Measurements from ENCODE around the gene IGLON5. TPM values are rescaled to one million over a fixed set of nuclear protein-coding genes. Genes with fewer than 3 reads are reported as not detected.

Gene IGLON5
- total RNA-seq, 4 donors from 2014 or later = 0.17 TPM; not detected in 3

GRCh38 chr19:51319649-51320279, 8.3 kb downstream of the IGLON5 start:
- no peak for TF ChIP-seq CTCF (IDR thresholded peaks at IDR 0.05)
- TF ChIP-seq POLR2A (IDR thresholded peaks at IDR 0.05; ENCODE audit: low read depth) = no peak
- no peak for TF ChIP-seq EP300 (IDR thresholded peaks at IDR 0.05)
- TF ChIP-seq POLR2AphosphoS5 (IDR thresholded peaks at IDR 0.05) = no peak
- no peak overlapping the region for H3K27ac ChIP-seq (replicated peaks in 1 of 4)
- H3K9me3 ChIP-seq = no peaks in the 10 kb centered on the region
- WGBS = 79% methylated on average over 12 of the region's 14 CpGs
- no peak for DNase-seq (ENCODE audit: extremely low spot score)
- intact Hi-C loops (cut with DNase I) = no loop called here
- H3K27me3 ChIP-seq = peaks cover 0 to 86% (median 0%) of the 10 kb centered on the region in 4 donors
- no peaks in the 10 kb centered on the region for H3K4me1 ChIP-seq
- no peaks in the 10 kb centered on the region for H3K36me3 ChIP-seq
- H3K4me3 ChIP-seq = no peak overlapping the region

GRCh38 chr19:51320280-51320657, 8.8 kb downstream of the IGLON5 start:
- Histone ChIP-seq H3K36me3 (no peaks in the 10 kb centered on the region), H3K27me3 (peaks cover 0 to 83% (median 0%) of the 10 kb centered on the region in 4 donors), H3K4me1 (no peaks in the 10 kb centered on the region), H3K9me3 (no peaks in the 10 kb centered on the region), H3K27ac (replicated peaks in 1 of 4) (no peak overlapping the region), H3K4me3 (no peak overlapping the region)
- 27% methylated on average over 7 of the region's 14 CpGs for WGBS
- DNase-seq (ENCODE audit: extremely low spot score) = no peak
- TF ChIP-seq EP300 (IDR thresholded peaks at IDR 0.05) (no peak), POLR2AphosphoS5 (IDR thresholded peaks at IDR 0.05) (no peak), CTCF (IDR thresholded peaks at IDR 0.05) (no peak), POLR2A (IDR thresholded peaks at IDR 0.05; ENCODE audit: low read depth) (no peak)
- intact Hi-C loops (cut with DNase I) = no loop called here

DNA sequence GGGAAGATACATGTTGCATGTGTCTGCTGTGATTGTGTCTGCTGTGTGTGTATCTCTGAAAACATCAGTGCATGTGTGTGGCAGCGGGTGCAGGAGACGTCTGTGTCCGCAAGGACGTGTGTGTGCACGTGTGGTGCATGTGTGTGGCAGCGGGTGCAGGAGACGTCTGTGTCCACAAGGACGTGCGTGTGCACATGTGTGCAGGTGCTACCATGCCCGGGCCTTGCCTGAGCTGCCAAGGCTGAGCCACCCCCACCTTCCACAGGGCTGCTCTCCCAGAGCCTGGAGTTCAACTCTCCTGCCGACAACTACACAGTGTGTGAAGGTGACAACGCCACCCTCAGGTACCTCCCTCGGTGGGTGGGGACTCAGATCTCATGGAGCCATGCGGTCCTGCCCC, 10.4 kb downstream of the IGLON5 start:
- intact Hi-C loops (cut with DNase I) = no loop called here
- Histone ChIP-seq H3K4me1 (peaks cover 0 to under 1% (median 0%) of the 10 kb centered on the region in 4 donors), H3K9me3 (no peaks in the 10 kb centered on the region), H3K27me3 (peaks cover 1 to 87% (median 9%) of the 10 kb centered on the region in 4 donors), H3K36me3 (no peaks in the 10 kb centered on the region), H3K4me3 (no peak overlapping the region), H3K27ac (replicated peaks in 1 of 4) (no peak overlapping the region)
- no peak for DNase-seq (ENCODE audit: extremely low spot score)
- TF ChIP-seq EP300 (IDR thresholded peaks at IDR 0.05) (no peak), POLR2AphosphoS5 (IDR thresholded peaks at IDR 0.05) (no peak), CTCF (IDR thresholded peaks at IDR 0.05) (no peak), POLR2A (IDR thresholded peaks at IDR 0.05; ENCODE audit: low read depth) (no peak)
- WGBS = 90% methylated on average over 9 of the region's 14 CpGs

DNA sequence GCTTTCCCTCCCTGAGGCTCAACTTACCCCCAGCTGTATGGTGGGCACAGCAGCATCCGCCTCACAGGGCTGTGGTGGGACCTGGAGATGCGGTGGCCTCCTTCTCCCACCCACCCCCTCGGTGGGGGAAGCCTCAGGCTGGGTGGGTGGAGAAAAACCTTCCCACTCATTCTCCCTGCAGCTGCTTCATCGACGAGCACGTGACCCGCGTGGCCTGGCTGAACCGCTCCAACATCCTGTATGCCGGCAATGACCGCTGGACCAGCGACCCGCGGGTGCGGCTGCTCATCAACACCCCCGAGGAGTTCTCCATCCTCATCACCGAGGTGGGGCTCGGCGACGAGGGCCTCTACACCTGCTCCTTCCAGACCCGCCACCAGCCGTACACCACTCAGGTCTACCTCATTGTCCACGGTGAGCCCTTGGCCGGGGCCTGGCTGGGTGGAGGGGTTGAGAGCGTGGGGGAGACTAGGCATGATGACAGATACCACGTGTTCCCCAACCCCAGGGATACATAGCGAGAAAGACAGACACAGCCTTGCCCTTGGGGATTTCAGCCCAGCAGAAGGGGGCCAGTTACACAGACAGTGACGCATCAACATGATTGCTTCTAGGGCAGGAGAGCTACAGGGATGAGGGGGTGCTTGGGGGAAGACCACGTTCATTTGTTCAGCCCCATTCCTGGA, 12.2 kb downstream of the IGLON5 start:
- Histone ChIP-seq H3K9me3 (no peaks in the 10 kb centered on the region), H3K4me1 (peaks cover 7 to 15% (median 11%) of the 10 kb centered on the region in 4 donors), H3K27me3 (peaks cover 5 to 87% (median 27%) of the 10 kb centered on the region in 4 donors), H3K4me3 (no peak overlapping the region), H3K27ac (replicated peaks in 1 of 4) (no peak overlapping the region), H3K36me3 (no peaks in the 10 kb centered on the region)
- intact Hi-C loops (cut with DNase I) = no loop called here
- TF ChIP-seq POLR2AphosphoS5 (IDR thresholded peaks at IDR 0.05) (no peak), EP300 (IDR thresholded peaks at IDR 0.05) (no peak), CTCF (IDR thresholded peaks at IDR 0.05) (no peak), POLR2A (IDR thresholded peaks at IDR 0.05; ENCODE audit: low read depth) (no peak)
- no peak for DNase-seq (ENCODE audit: extremely low spot score)
- WGBS = 85% methylated on average over 29 of the region's 29 CpGs
